H4 (cell line): ENCODE data around the gene CHST5. TPM values are rescaled to one million over a fixed set of nuclear protein-coding genes. Genes with fewer than 3 reads are reported as not detected.

Experiments
- total RNA-seq: library from RNA; depleted of rRNA; stranded (reverse); fragments of >200 nt; shearing (Covaris generic); gene quantifications from 2 replicates; pipeline ENCODE4 v1.2.3, GENCODE V29; 2014; rRNA removed

Gene CHST5
- total RNA-seq, 1 experiment from 2014 or later, result 0.04 TPM

Other genes starting within 250 kb of the CHST5 start
- gene CFDP1, start 102.6 kb downstream of the CHST5 start, total RNA-seq, result 53.3 and 65.4 TPM in 2 replicates
- gene TMEM170A, start 71.4 kb downstream of the CHST5 start, total RNA-seq, result 19.2 and 24.1 TPM in 2 replicates
- 0.04 TPM in 2 replicates for gene CHST6, start 40.7 kb downstream of the CHST5 start, total RNA-seq
- 17.8 and 20.6 TPM in 2 replicates for gene TMEM231, start 20.1 kb upstream of the CHST5 start, total RNA-seq
- gene GABARAPL2, start 30.3 kb upstream of the CHST5 start, total RNA-seq, result 50.6 and 85.4 TPM in 2 replicates
- gene ADAT1, start 87.2 kb upstream of the CHST5 start, total RNA-seq, result 79.7 and 81.1 TPM in 2 replicates
- gene KARS1, start 111.6 kb upstream of the CHST5 start, total RNA-seq, result 276 and 279 TPM in 2 replicates
- gene TERF2IP, start 111.7 kb upstream of the CHST5 start, total RNA-seq, result 38.9 and 40.2 TPM in 2 replicates
- not detected in 2 replicates for gene CPHXL2, start 140.9 kb upstream of the CHST5 start, total RNA-seq
- gene DUXB, start 165.4 kb upstream of the CHST5 start, total RNA-seq, result not detected in 2 replicates
- gene CPHXL, start 190.4 kb upstream of the CHST5 start, total RNA-seq, result not detected in 2 replicates